PC-3 (cell line): Measurements from ENCODE around the gene GRXCR2. TPM values are rescaled to one million over a fixed set of nuclear protein-coding genes. Genes with fewer than 3 reads are reported as not detected.
"Not testable (repeated sequence)": the region's sequence is repeated elsewhere in the genome, so short reads cannot be mapped to it uniquely, and the experiment has no call there.

Experiments
- ATAC-seq: fragments of 200-7000 bp; cut with Tn5 transposase; 2 replicates; pipeline ENCODE4 v1.9.1; 2020; ENCODE audit warnings: mild to moderate bottlenecking, moderate library complexity
- BruUV-seq: library from RNA; stranded (reverse); fragments of 400-500 nt; replicated peaks from 2 replicates; lab custom pipeline; 2021; lab: Mats Ljungman, UMichigan
- CTCF ChIA-PET: fragments of 300-600 bp; sonication (Branson Sonifier 250); formaldehyde crosslinking; loops from one replicate; lab custom pipeline; 2022; ENCODE audit warnings: antibody characterized with exemption; lab: Charles Lee
- POLR2A ChIA-PET: fragments of 300-600 bp; sonication (Branson Sonifier 250); formaldehyde crosslinking; loops from one replicate; lab custom pipeline; 2022; ENCODE audit warnings: antibody characterized with exemption; ENCODE audit not compliant: unreplicated experiment; lab: Charles Lee
- DNase-seq: peaks from one replicate; pipeline ENCODE4 v3.0.0-alpha.2; 2015
- H2AFZ ChIP-seq: fragments of 300-600 bp; sonication (generic); 2 replicates; pipeline ENCODE4 v1.6.0; 2016; ENCODE audit warnings: antibody characterized with exemption, low read length
- H3F3A ChIP-seq: fragments of 300-600 bp; sonication (generic); one replicate; pipeline ENCODE4 v1.6.0; 2017; ENCODE audit warnings: antibody characterized with exemption, low read length, control low read depth, mild to moderate bottlenecking; ENCODE audit not compliant: unreplicated experiment
- H3K27ac ChIP-seq: fragments of 300-600 bp; sonication (generic); 2 replicates; pipeline ENCODE4 v1.5.1; 2016; ENCODE audit warnings: mild to moderate bottlenecking, low read length
- H3K27me3 ChIP-seq: fragments of 300-600 bp; sonication (generic); 2 replicates; pipeline ENCODE4 v1.6.1; 2016; ENCODE audit warnings: low read length, mixed read lengths
- H3K36me3 ChIP-seq: fragments of 300-600 bp; sonication (generic); 2 replicates; pipeline ENCODE4 v1.6.1; 2016; ENCODE audit warnings: low read depth, mixed run types, low read length, mixed read lengths
- H3K4me1 ChIP-seq: fragments of 300-600 bp; sonication (generic); 2 replicates; pipeline ENCODE4 v1.5.1; 2016; ENCODE audit warnings: low read length; ENCODE audit not compliant: insufficient read depth
- H3K4me2 ChIP-seq: fragments of 300-600 bp; sonication (generic); 2 replicates; pipeline ENCODE4 v1.6.0; 2016; ENCODE audit warnings: low read length
- H3K4me3 ChIP-seq: fragments of 300-600 bp; sonication (generic); 2 replicates; pipeline ENCODE4 v1.5.1; 2016; ENCODE audit warnings: mild to moderate bottlenecking, low read length, mixed read lengths
- H3K79me2 ChIP-seq: fragments of 300-600 bp; sonication (generic); 2 replicates; pipeline ENCODE4 v1.6.1; 2017; ENCODE audit warnings: low read length, mixed read lengths
- H3K9ac ChIP-seq: fragments of 300-600 bp; sonication (generic); 2 replicates; pipeline ENCODE4 v1.6.0; 2016; ENCODE audit warnings: mild to moderate bottlenecking, low read length
- H3K9me2 ChIP-seq: fragments of 300-600 bp; sonication (generic); replicated peaks from 2 replicates; pipeline ENCODE4 v1.6.1; 2016; ENCODE audit warnings: mixed run types, low read length, mixed read lengths
- H3K9me3 ChIP-seq: fragments of 300-600 bp; sonication (generic); 2 replicates; pipeline ENCODE4 v1.6.1; 2016; ENCODE audit warnings: low read length, mixed read lengths
- H4K20me1 ChIP-seq: fragments of 300-600 bp; sonication (generic); 2 replicates; pipeline ENCODE4 v1.6.1; 2016; ENCODE audit warnings: low read length, mixed read lengths
- CTCF ChIP-seq: fragments of 300-600 bp; sonication (generic); conservative IDR thresholded peaks from 2 replicates; pipeline ENCODE4 v1.5.1; 2017; ENCODE audit warnings: antibody characterized with exemption, low read depth, mild to moderate bottlenecking, low read length
- EZH2 ChIP-seq: fragments of 300-600 bp; sonication (generic); IDR thresholded peaks from one replicate; pipeline ENCODE4 v1.6.1; 2017; ENCODE audit warnings: antibody characterized with exemption, mild to moderate bottlenecking, low read length; ENCODE audit not compliant: unreplicated experiment
- EZH2phosphoT487 ChIP-seq: fragments of 300-600 bp; sonication (generic); IDR thresholded peaks from 2 replicates; pipeline ENCODE4 v1.6.1; 2018; ENCODE audit warnings: mild to moderate bottlenecking, antibody characterized with exemption, low read length, borderline replicate concordance
- intact Hi-C: fragments of 100-400 bp; cut with micrococcal nuclease; formaldehyde crosslinking; loops from 2 replicates; pipeline ENCODE4 v1.9.0; 2023
- total RNA-seq: library from RNA; depleted of rRNA; stranded (reverse); fragments of >200 nt; gene quantifications from 2 replicates; pipeline ENCODE4 v1.2.3, GENCODE V29; 2014

Gene GRXCR2
- total RNA-seq, 1 experiment from 2014 or later = not detected

DNA sequence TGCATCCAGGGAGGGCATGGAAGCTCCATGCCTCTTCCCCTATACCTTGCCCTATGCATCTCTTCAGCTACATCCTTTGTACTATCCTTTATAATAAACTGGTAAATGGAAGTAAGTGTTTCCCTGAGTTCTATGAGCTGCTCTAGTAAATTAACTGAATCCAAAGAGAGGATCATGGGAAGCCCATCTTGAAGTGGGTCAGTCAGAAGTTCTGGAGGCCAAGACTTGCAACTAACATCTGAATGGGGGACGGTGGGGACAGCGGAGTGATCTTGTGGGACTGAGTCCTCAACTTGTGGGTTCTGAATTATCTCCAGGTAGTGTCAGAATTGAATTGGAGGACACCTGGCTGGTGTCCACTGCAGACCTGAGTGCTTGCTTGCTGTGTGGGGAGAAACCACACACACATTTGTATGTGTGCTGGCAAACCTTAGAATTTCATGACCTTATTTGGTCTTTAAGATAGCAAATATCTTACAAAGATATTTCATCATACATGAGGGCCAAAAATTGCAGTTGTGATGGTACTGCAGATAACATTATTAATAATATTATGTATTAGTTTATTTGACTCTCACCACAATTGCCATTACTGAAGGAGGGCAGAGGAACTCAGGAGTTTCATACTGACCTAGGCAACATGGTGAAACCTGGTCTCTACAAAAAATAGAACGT is 32.2 kb downstream of the GRXCR2 start:
- no peak overlapping the region for H3K9ac ChIP-seq
- TF ChIP-seq EZH2 = no peak
- TF ChIP-seq CTCF = no peak
- no peak for TF ChIP-seq EZH2phosphoT487
- POLR2A ChIA-PET = no interaction called here
- H3K9me3 ChIP-seq = no peaks in the 10 kb centered on the region
- BruUV-seq = no TSS peak
- ATAC-seq (no peak), DNase-seq (no peak)
- no peaks in the 10 kb centered on the region for H3K36me3 ChIP-seq
- H2AFZ ChIP-seq = no peak overlapping the region
- no peaks in the 10 kb centered on the region for H4K20me1 ChIP-seq
- H3F3A ChIP-seq = no peaks in the 10 kb centered on the region
- H3K4me1 ChIP-seq = peaks cover 6% of the 10 kb centered on the region
- intact Hi-C loops = no loop called here
- H3K9me2 ChIP-seq = no peaks in the 10 kb centered on the region
- H3K4me3 ChIP-seq = no peak overlapping the region
- no peak overlapping the region for H3K27ac ChIP-seq
- no peaks in the 10 kb centered on the region for H3K27me3 ChIP-seq
- H3K4me2 ChIP-seq = no peak overlapping the region
- CTCF ChIA-PET = no interaction called here
- no peaks in the 10 kb centered on the region for H3K79me2 ChIP-seq

DNA sequence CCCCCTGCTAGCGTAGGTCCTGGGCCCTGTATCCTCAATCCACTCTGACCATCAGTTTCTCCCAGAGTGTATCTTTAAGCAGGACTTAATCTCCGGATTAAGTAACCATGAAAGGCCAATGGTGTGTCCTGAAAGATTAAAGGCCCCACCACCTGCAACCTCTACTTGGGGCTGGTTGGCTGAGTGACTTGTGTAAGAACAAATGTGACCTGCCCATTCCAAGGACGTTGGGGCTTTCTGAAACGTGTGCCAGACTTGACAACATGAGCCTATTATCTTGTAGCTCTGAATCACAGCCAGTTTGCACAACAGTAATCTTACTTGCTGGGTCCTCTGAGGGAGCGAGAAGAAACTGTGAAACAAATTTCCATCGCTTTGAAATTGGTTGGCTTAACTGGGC is 34.5 kb downstream of the GRXCR2 start:
- Histone ChIP-seq H3K9me2 (no peaks in the 10 kb centered on the region), H3K27me3 (no peaks in the 10 kb centered on the region), H3K4me2 (no peak overlapping the region), H3K9ac (no peak overlapping the region), H4K20me1 (no peaks in the 10 kb centered on the region), H3K4me3 (no peak overlapping the region), H3F3A (no peaks in the 10 kb centered on the region), H3K79me2 (no peaks in the 10 kb centered on the region), H3K36me3 (no peaks in the 10 kb centered on the region), H3K9me3 (no peaks in the 10 kb centered on the region), H3K27ac (no peak overlapping the region), H2AFZ (no peak overlapping the region), H3K4me1 (peaks cover 6% of the 10 kb centered on the region)
- TF ChIP-seq EZH2 (no peak), EZH2phosphoT487 (no peak), CTCF (no peak)
- intact Hi-C loops = no loop called here
- ChIA-PET CTCF (no interaction called here), POLR2A (no interaction called here)
- DNase-seq = no peak
- BruUV-seq = no TSS peak
- no peak for ATAC-seq

GRCh38 chr5:145836241-145836640 is 36.6 kb downstream of the GRXCR2 start:
- DNase-seq, H3K4me3 ChIP-seq, H4K20me1 ChIP-seq: not testable (repeated sequence)

More at GRCh38 chr5:145836241-145836640, 36.6 kb downstream of the GRXCR2 start:
- H3K27ac ChIP-seq, H3K9me2 ChIP-seq, BruUV-seq, H3K79me2 ChIP-seq, intact Hi-C loops, ATAC-seq, CTCF ChIA-PET, H3F3A ChIP-seq, H3K4me1 ChIP-seq, H2AFZ ChIP-seq, H3K9ac ChIP-seq, H3K36me3 ChIP-seq, H3K9me3 ChIP-seq, H3K27me3 ChIP-seq, POLR2A ChIA-PET: not testable (repeated sequence)
- H3K4me2 ChIP-seq = peak overlapping the region; percentile 77
